ENCODE results near the gene RXYLT1. TPM values are rescaled to one million over a fixed set of nuclear protein-coding genes. Genes with fewer than 3 reads are reported as not detected.

Gene RXYLT1
- total and polyA plus RNA-seq, 2 of the 8 experiments (the other 6 are each of a cell fraction or from before 2014, with no cell fraction given) = 3.8 to 10.9 TPM

GRCh38 chr12:63752841-63753240, 26.9 kb upstream of the RXYLT1 start (continued):
- no peak for TF ChIP-seq BRCA1 (IDR thresholded peaks at IDR 0.05; ENCODE audit: low read depth, low read length)

- Histone ChIP-seq H3K36me3 (ENCODE audit: control insufficient read depth in 2 of 4, insufficient read depth in 4 of 4, low read length in 3 of 4) (no peaks in the 10 kb centered on the region), H4K8ac (ENCODE audit: extremely low read depth, insufficient read depth, low read length) (no peak overlapping the region), H3K14ac (ENCODE audit: insufficient read length) (no peak overlapping the region), H4K91ac (replicated peaks; ENCODE audit: insufficient read length, low read length) (no peak overlapping the region), H3K27ac (ENCODE audit: low read depth, low read length) (no peak overlapping the region), H4K20me1 (replicated peaks in 1 of 2; ENCODE audit: control insufficient read depth in 1 of 2, insufficient read depth in 2 of 2, low read length in 2 of 2) (no peaks in the 10 kb centered on the region), H3K27me3 (replicated peaks in 1 of 4; ENCODE audit: control insufficient read depth in 3 of 4, extremely low read depth in 1 of 4, insufficient read depth in 3 of 4, low read length in 3 of 4) (no peaks in the 10 kb centered on the region), H3K9ac (replicated peaks in 1 of 4; ENCODE audit: extremely low read depth in 1 of 4, low read depth in 3 of 4, low read length in 3 of 4) (no peak overlapping the region), H3K4me3 (ENCODE audit: extremely low read depth in 1 of 4, insufficient read depth in 2 of 4, low read depth in 3 of 4, low read length in 4 of 4) (no peak overlapping the region), H2AK5ac (ENCODE audit: low read depth, low read length) (no peak overlapping the region), H2AFZ (ENCODE audit: low read length) (no peak overlapping the region), H2BK120ac (replicated peaks; ENCODE audit: low read depth, low read length) (no peak overlapping the region), H3K4ac (replicated peaks; ENCODE audit: insufficient read length, low read depth, low read length) (no peak overlapping the region), H3K79me1 (ENCODE audit: low read depth, low read length) (no peaks in the 10 kb centered on the region), H2BK20ac (ENCODE audit: low read length) (no peak overlapping the region), H3K79me2 (ENCODE audit: control insufficient read depth in 1 of 2, insufficient read depth in 2 of 2, low read length in 2 of 2) (no peaks in the 10 kb centered on the region), H3K4me1 (replicated peaks in 1 of 4; ENCODE audit: control insufficient read depth in 3 of 4, insufficient read depth in 4 of 4, low read length in 3 of 4) (no peaks in the 10 kb centered on the region), H4K5ac (ENCODE audit: insufficient read length, low read depth, low read length) (no peak overlapping the region), H3K23ac (ENCODE audit: insufficient read length) (no peak overlapping the region), H2BK12ac (ENCODE audit: low read depth, low read length) (no peak overlapping the region), H2BK5ac (ENCODE audit: low read depth, low read length) (no peak overlapping the region), H2BK15ac (ENCODE audit: low read length) (no peak overlapping the region), H3K9me3 (ENCODE audit: insufficient read depth in 2 of 2, low read depth in 1 of 2, low read length in 1 of 2) (no peaks in the 10 kb centered on the region), H3K23me2 (ENCODE audit: low read depth, low read length) (no peaks in the 10 kb centered on the region; the same call in 1 of the 2 replicates), H3K56ac (replicated peaks; ENCODE audit: insufficient read length, low read depth, low read length) (no peak overlapping the region), H3K18ac (ENCODE audit: extremely low read depth, low read length) (no peak overlapping the region), H3K4me2 (ENCODE audit: insufficient read depth in 1 of 2, low read depth in 2 of 2, low read length in 2 of 2) (no peak overlapping the region)
- FAIRE-seq (no peak), DNase-seq (ENCODE audit: low read depth in 1 of 2, low spot score in 2 of 2) (no peak)
- POLR2A ChIA-PET (ENCODE audit: partially characterized antibody) = no interaction called here
- CTCF ChIA-PET (ENCODE audit: partially characterized antibody) = interaction anchor here (0.9 to 1.8 kb wide), 2 partner anchors 12 to 47 kb away, joined by 5 to 6 read pairs; no protein-coding TSS in a partner anchor
- TF ChIP-seq ZNF274 (IDR thresholded peaks at IDR 0.05; ENCODE audit: borderline replicate concordance, extremely low read depth, low read length) = no peak
- peak in 1 of 3 experiments; percentile 12; a peak in 1 of 4 replicates for TF ChIP-seq CTCF (IDR thresholded peaks at IDR 0.05; ENCODE audit: control extremely low read depth in 1 of 3, insufficient read depth in 1 of 3, low read depth in 1 of 3, low read length in 3 of 3)
These were observed 26.0 kb upstream of the RXYLT1 start for GRCh38 chr12:63753743-63754142.
